Mesodermal cell (in vitro differentiated cells): ENCODE results near the gene OR6C70. TPM values are rescaled to one million over a fixed set of nuclear protein-coding genes. Genes with fewer than 3 reads are reported as not detected.
"Not testable (repeated sequence)": the region's sequence is repeated elsewhere in the genome, so short reads cannot be mapped to it uniquely, and the experiment has no call there.

Experiments
- H3K27ac ChIP-seq: 2 replicates; pipeline ENCODE4 v1.7.0; 2013; ENCODE audit warnings: mild to moderate bottlenecking, low read depth, low read length, moderate library complexity; ENCODE audit not compliant: severe bottlenecking
- H3K36me3 ChIP-seq: 2 replicates; pipeline ENCODE4 v1.7.1; 2013; ENCODE audit warnings: mild to moderate bottlenecking, low read length, moderate library complexity; ENCODE audit not compliant: control insufficient read depth, insufficient read depth
- H3K4me1 ChIP-seq: one replicate; pipeline ENCODE4 v1.7.1; 2013; ENCODE audit warnings: mild to moderate bottlenecking, low read length; ENCODE audit not compliant: insufficient read depth, control insufficient read depth, poor library complexity, severe bottlenecking
- H3K4me3 ChIP-seq: 2 replicates; pipeline ENCODE4 v1.7.0; 2013; ENCODE audit warnings: low read length, control low read depth, mild to moderate bottlenecking; ENCODE audit not compliant: insufficient read depth, poor library complexity, severe bottlenecking; ENCODE audit errors: extremely low read depth
- H3K9me3 ChIP-seq: 2 replicates; pipeline ENCODE4 v1.7.1; 2013; ENCODE audit warnings: mild to moderate bottlenecking, low read length, moderate library complexity; ENCODE audit not compliant: control insufficient read depth
- WGBS, 2 experiments: methylation state at CpG; one replicate each; pipeline ENCODE4 v1.1.5; 2013; ENCODE audit warnings: missing lambda C conversion rate in 2 of 2; ENCODE audit not compliant: insufficient coverage in 2 of 2; 5-methylcytosine and 5-hydroxymethylcytosine counted together
- polyA plus RNA-seq, 2 experiments: library from polyadenylated mRNA; stranded (reverse); fragments of 50-300 nt; gene quantifications; one replicate each; pipeline ENCODE4 v1.2.3, GENCODE V29; 2013

The OR6C70 gene
- not detected for polyA plus RNA-seq (2013, experiment 1 of 2)
- not detected for polyA plus RNA-seq (2013, experiment 2 of 2)

GRCh38 chr12:55470088-55470829 lies at the start of gene OR6C70:
Gene OR6C70, minus strand, starts transcription at chr12:55470138. Its CDS starts 0 bp downstream, at chr12:55470138.
- WGBS, 2 experiments = 57% methylated on average over 2 of the region's 3 CpGs; no CpG with 5 or more reads in 1 of the 2 experiments

GRCh38 chr12:55516391-55516790 lies 46.5 kb upstream of the OR6C70 start:
- H3K9me3 ChIP-seq = no peaks in the 10 kb centered on the region
- H3K36me3 ChIP-seq = no peaks in the 10 kb centered on the region
- no peak overlapping the region for H3K4me3 ChIP-seq
- H3K27ac ChIP-seq = no peak overlapping the region
- no peaks in the 10 kb centered on the region for H3K4me1 ChIP-seq

More at GRCh38 chr12:55470088-55470829, at the start of gene OR6C70:
- no peaks in the 10 kb centered on the region for H3K4me1 ChIP-seq
- H3K9me3 ChIP-seq = no peaks in the 10 kb centered on the region
- no peak within 1 kb of the TSS for H3K27ac ChIP-seq
- no peak within 1 kb of the TSS for H3K4me3 ChIP-seq
- H3K36me3 ChIP-seq = no peaks in the 10 kb centered on the region

GRCh38 chr12:55515696-55516095 lies 45.8 kb upstream of the OR6C70 start:
- no peaks in the 10 kb centered on the region for H3K36me3 ChIP-seq
- no peaks in the 10 kb centered on the region for H3K4me1 ChIP-seq
- H3K4me3 ChIP-seq = no peak overlapping the region
- no peaks in the 10 kb centered on the region for H3K9me3 ChIP-seq
- H3K27ac ChIP-seq = no peak overlapping the region
- 86 to 88% methylated on average over 1 of the region's 1 CpG for WGBS, 2 experiments

GRCh38 chr12:55501601-55502000 lies 31.7 kb upstream of the OR6C70 start:
- Histone ChIP-seq H3K9me3 (no peaks in the 10 kb centered on the region), H3K36me3 (no peaks in the 10 kb centered on the region), H3K27ac (no peak overlapping the region), H3K4me1 (no peaks in the 10 kb centered on the region), H3K4me3 (no peak overlapping the region)
- 40% methylated on average over 1 of the region's 2 CpGs; no CpG with 5 or more reads in 1 of the 2 experiments for WGBS, 2 experiments

GRCh38 chr12:55499810-55500252 lies 29.9 kb upstream of the OR6C70 start:
- H3K36me3 ChIP-seq = no peaks in the 10 kb centered on the region
- no peaks in the 10 kb centered on the region for H3K9me3 ChIP-seq
- WGBS, 2 experiments = 67 to 100% methylated on average over 1 of the region's 2 CpGs
- H3K4me1 ChIP-seq = no peaks in the 10 kb centered on the region
- no peak overlapping the region for H3K4me3 ChIP-seq
- H3K27ac ChIP-seq = peak overlapping the region; percentile 34

- Histone ChIP-seq H3K4me3 (no peak overlapping the region), H3K36me3 (no peaks in the 10 kb centered on the region), H3K27ac (peak overlapping the region; percentile 34), H3K4me1 (no peaks in the 10 kb centered on the region), H3K9me3 (no peaks in the 10 kb centered on the region)
- 100% methylated on average over 2 to 4 of the region's 4 CpGs for WGBS, 2 experiments
Measured at GRCh38 chr12:55499231-55499630, 29.3 kb upstream of the OR6C70 start.

GRCh38 chr12:55495490-55495889 lies 25.6 kb upstream of the OR6C70 start:
- Histone ChIP-seq H3K36me3 (no peaks in the 10 kb centered on the region), H3K4me3 (no peak overlapping the region), H3K27ac (no peak overlapping the region), H3K9me3 (no peaks in the 10 kb centered on the region), H3K4me1 (no peaks in the 10 kb centered on the region)
- 79 to 92% methylated on average over 4 to 5 of the region's 5 CpGs for WGBS, 2 experiments

- no peak within 1 kb of the TSS for H3K27ac ChIP-seq
- no peaks in the 10 kb centered on the region for H3K36me3 ChIP-seq
- no CpG with 5 or more reads among the region's 2 CpGs for WGBS, 2 experiments
- H3K9me3 ChIP-seq = no peaks in the 10 kb centered on the region
- no peaks in the 10 kb centered on the region for H3K4me1 ChIP-seq
- no peak within 1 kb of the TSS for H3K4me3 ChIP-seq
Measured at GRCh38 chr12:55492078-55492477, 22.1 kb upstream of the OR6C70 start, which contains the start of gene OR6C68. Gene OR6C68, plus strand, starts transcription at chr12:55492378. Its CDS starts 0 bp downstream, at chr12:55492378.

- H3K36me3 ChIP-seq, H3K4me3 ChIP-seq, H3K4me1 ChIP-seq, H3K9me3 ChIP-seq, H3K27ac ChIP-seq: not testable (repeated sequence)
- WGBS, 2 experiments = 73% methylated on average over 3 of the region's 13 CpGs; no CpG with 5 or more reads in 1 of the 2 experiments
Measured at GRCh38 chr12:55484284-55484683, 14.3 kb upstream of the OR6C70 start.

GRCh38 chr12:55479136-55479535 lies 9.2 kb upstream of the OR6C70 start:
- not testable (repeated sequence) for H3K9me3 ChIP-seq, H3K4me1 ChIP-seq, H3K27ac ChIP-seq, H3K4me3 ChIP-seq, H3K36me3 ChIP-seq
- WGBS, 2 experiments = 100% methylated on average over 7 of the region's 29 CpGs; no CpG with 5 or more reads in 1 of the 2 experiments

- H3K4me3 ChIP-seq = no peak overlapping the region
- no peaks in the 10 kb centered on the region for H3K4me1 ChIP-seq
- no CpG with 5 or more reads among the region's 1 CpG for WGBS, 2 experiments
- H3K36me3 ChIP-seq = no peaks in the 10 kb centered on the region
- H3K9me3 ChIP-seq = no peaks in the 10 kb centered on the region
- H3K27ac ChIP-seq = no peak overlapping the region
Measured at GRCh38 chr12:55472264-55472663, 2.3 kb upstream of the OR6C70 start.
